GM12878 (cell line): ENCODE data around the gene ARL2. TPM values are rescaled to one million over a fixed set of nuclear protein-coding genes. Genes with fewer than 3 reads are reported as not detected.

Source experiments
- CREB1 ChIP-seq: IDR thresholded peaks from 2 replicates; pipeline ENCODE4 v1.6.1; 2012; ENCODE audit warnings: low read depth, mild to moderate bottlenecking, inconsistent platforms
- CREM ChIP-seq: IDR thresholded peaks from 2 replicates; pipeline ENCODE4 v1.6.1; 2014; ENCODE audit warnings: antibody characterized with exemption, low read depth
- CUX1 ChIP-seq: IDR thresholded peaks from 2 replicates; pipeline ENCODE4 v1.6.1; 2012; ENCODE audit warnings: improper control_type of control experiment, low read depth, low read length; ENCODE audit not compliant: insufficient replicate concordance
- ELK1 ChIP-seq: IDR thresholded peaks from 2 replicates; pipeline ENCODE4 v1.6.1; 2012; ENCODE audit warnings: low read depth, low read length, improper control_type of control experiment
- HCFC1 ChIP-seq: fragments of 150-350 bp; IDR thresholded peaks from 2 replicates; pipeline ENCODE4 v1.6.1; 2014; ENCODE audit warnings: low read length
- HDAC2 ChIP-seq: fragments of 200-600 bp; sonication (generic); IDR thresholded peaks from 2 replicates; pipeline ENCODE4 v1.6.1; 2017
- HSF1 ChIP-seq: fragments of 150-350 bp; IDR thresholded peaks from 2 replicates; pipeline ENCODE4 v1.6.1; 2014; ENCODE audit warnings: mild to moderate bottlenecking, low read depth, low read length
- MYC ChIP-seq: IDR thresholded peaks from 2 replicates; pipeline ENCODE4 v1.6.1; 2011; ENCODE audit warnings: mild to moderate bottlenecking, low read length, moderate library complexity, inconsistent platforms; ENCODE audit not compliant: insufficient read depth, insufficient replicate concordance, insufficient read length, severe bottlenecking
- NRF1 ChIP-seq: conservative IDR thresholded peaks from 2 replicates; pipeline ENCODE4 v1.6.1; 2011; ENCODE audit warnings: mild to moderate bottlenecking, low read depth, low read length, improper control_type of control experiment
- RB1 ChIP-seq: fragments of 450-650 bp; formaldehyde crosslinking; IDR thresholded peaks from 2 replicates; pipeline ENCODE4 v1.6.1; 2017; ENCODE audit warnings: mild to moderate bottlenecking, borderline replicate concordance
- RCOR1 ChIP-seq: conservative IDR thresholded peaks from 2 replicates; pipeline ENCODE4 v1.6.1; 2012; ENCODE audit warnings: low read depth, low read length, improper control_type of control experiment
- RFX5 ChIP-seq: IDR thresholded peaks from 2 replicates; pipeline ENCODE4 v1.6.1; 2011; ENCODE audit warnings: low read depth, low read length, improper control_type of control experiment
- SMAD1 ChIP-seq: fragments of 450-650 bp; IDR thresholded peaks from 2 replicates; pipeline ENCODE4 v1.6.1; 2018; ENCODE audit warnings: mild to moderate bottlenecking, low read depth; ENCODE audit not compliant: partially characterized antibody
- SREBF1 ChIP-seq: IDR thresholded peaks from 2 replicates; pipeline ENCODE4 v1.6.1; 2012; ENCODE audit warnings: mild to moderate bottlenecking, low read length
- USF2 ChIP-seq: IDR thresholded peaks from 2 replicates; pipeline ENCODE4 v1.6.1; 2011; ENCODE audit warnings: low read depth, low read length, improper control_type of control experiment, borderline replicate concordance
- ZBTB33 ChIP-seq: fragments of 450-650 bp; IDR thresholded peaks from 2 replicates; pipeline ENCODE4 v1.6.1; 2017; ENCODE audit warnings: mild to moderate bottlenecking
- ZNF274 ChIP-seq: IDR thresholded peaks from one replicate; pipeline ENCODE4 v1.8.0; 2011; ENCODE audit not compliant: insufficient read length, insufficient read depth
- ZZZ3 ChIP-seq: IDR thresholded peaks from 2 replicates; pipeline ENCODE4 v1.6.1; 2011; ENCODE audit warnings: low read depth; ENCODE audit not compliant: control insufficient read depth, insufficient read length
- polyA plus RNA-seq, 11 experiments: library from polyadenylated mRNA; depleted of rRNA in 4 of 11; unstranded in 6 of 11; stranded (reverse) in 5 of 11; fragments of >200 nt; fragmentation: Nextera tagmentation in 4 of 11; fragmentation: Illumina TruSeq in 1 of 11; extraction: Ambion mirVana in 4 of 11; extraction: Trizol in 1 of 11; gene quantifications; 1 replicate in 1 of 11; 2 replicates in 10 of 11; pipeline versions ENCODE4 v1.2.1 to v1.2.3, GENCODE V29; 2011 to 2016; ENCODE audit warnings: inconsistent platforms in 2 of 11, missing spikeins in 2 of 11, low read depth in 1 of 11
- total RNA-seq, 4 experiments: library from RNA; depleted of rRNA in 3 of 4; stranded (reverse); fragments of >200 nt in 3 of 4; fragmentation: Illumina TruSeq in 1 of 4; extraction: Trizol in 1 of 4; gene quantifications; 2 replicates each; pipeline versions ENCODE4 v1.2.1 to v1.2.3, GENCODE V29; 2013 to 2021

Gene ARL2
- total and polyA plus RNA-seq, 10 of the 15 experiments (the other 5 are each of a cell fraction or from before 2014, with no cell fraction given) = 4.1 to 138 (median 73.4) TPM

GRCh38 chr11:65013130-65013887 lies 651 bp upstream of the ARL2 start (continued):
- TF ChIP-seq HSF1 = no peak; the same call in 1 of the 2 replicates
- no peak for TF ChIP-seq ZZZ3
- no peak for TF ChIP-seq RB1
- no peak for TF ChIP-seq USF2
- no peak for TF ChIP-seq ZBTB33
- no peak for TF ChIP-seq SREBF1
- TF ChIP-seq RCOR1 = no peak
- TF ChIP-seq CREM = peak; percentile 35; the same call in 1 of the 2 replicates
- TF ChIP-seq CREB1 = peak; percentile 63; the same call in 1 of the 2 replicates
- TF ChIP-seq RFX5 = 0 out of 2 replicates have a peak, but pooled peaks have one; percentile 5
- no peak for TF ChIP-seq ZNF274
- TF ChIP-seq NRF1 = no peak
- no peak for TF ChIP-seq CUX1
- TF ChIP-seq ELK1 = no peak
- no peak for TF ChIP-seq MYC
- peak; percentile 32; the same call in 1 of the 2 replicates for TF ChIP-seq HCFC1
- TF ChIP-seq HDAC2 = no peak
- TF ChIP-seq SMAD1 = no peak
